HG02852 (cell line): ENCODE data around the gene MTA3.
A peak's percentile ranks its signal among the peaks of the same experiment; 100 is the strongest.
"Not testable (repeated sequence)": the region's sequence is repeated elsewhere in the genome, so short reads cannot be mapped to it uniquely, and the experiment has no call there.

Source experiments
- ATAC-seq: cut with Tn5 transposase; IDR thresholded peaks from one replicate; pipeline ENCODE4 v1.9.1; 2021; ENCODE audit warnings: mild to moderate bottlenecking, moderate library complexity; ENCODE audit not compliant: unreplicated experiment

Gene MTA3

GRCh38 chr2:42568401-42569115, at the start of gene MTA3:
MTA3 (plus strand) TSS chr2:42568632; CDS start chr2:42568746, 114 bp downstream.
- peak; percentile 35 for ATAC-seq

- no peak for ATAC-seq
These were observed 48.8 kb upstream of the MTA3 start for GRCh38 chr2:42519624-42520023.

GRCh38 chr2:42522035-42522434, 46.4 kb upstream of the MTA3 start:
- no peak for ATAC-seq

- no peak for ATAC-seq
These were observed 45.1 kb upstream of the MTA3 start for GRCh38 chr2:42523341-42523740.

GRCh38 chr2:42532397-42532796, 36.0 kb upstream of the MTA3 start:
- no peak for ATAC-seq

GRCh38 chr2:42537493-42537892, 30.9 kb upstream of the MTA3 start:
- no peak for ATAC-seq

GRCh38 chr2:42542871-42543270, 25.6 kb upstream of the MTA3 start:
- no peak for ATAC-seq

- no peak for ATAC-seq
These were observed 23.3 kb upstream of the MTA3 start for GRCh38 chr2:42545023-42545721.

- no peak for ATAC-seq
These were observed 22.5 kb upstream of the MTA3 start for GRCh38 chr2:42545841-42546390.

GRCh38 chr2:42547014-42547413, 21.4 kb upstream of the MTA3 start:
- peak; percentile 47 for ATAC-seq

- no peak for ATAC-seq
These were observed 20.8 kb upstream of the MTA3 start for GRCh38 chr2:42547446-42548295.

- no peak for ATAC-seq
These were observed 17.6 kb upstream of the MTA3 start for GRCh38 chr2:42550870-42551269.

- ATAC-seq: no peak
These were observed 14.0 kb upstream of the MTA3 start for GRCh38 chr2:42554392-42554791.

- no peak for ATAC-seq
These were observed 12.0 kb upstream of the MTA3 start for GRCh38 chr2:42556315-42556890.

- no peak for ATAC-seq
These were observed 11.1 kb upstream of the MTA3 start for GRCh38 chr2:42557306-42557705.

- ATAC-seq: no peak
These were observed 9.6 kb upstream of the MTA3 start for GRCh38 chr2:42558827-42559226.

GRCh38 chr2:42560133-42560532, 8.3 kb upstream of the MTA3 start:
- not testable (repeated sequence) for ATAC-seq

GRCh38 chr2:42560899-42561298, 7.5 kb upstream of the MTA3 start:
- ATAC-seq: no peak

- ATAC-seq: no peak
These were observed 5.8 kb upstream of the MTA3 start for GRCh38 chr2:42562474-42563144.

- ATAC-seq: no peak
These were observed 2.4 kb upstream of the MTA3 start for GRCh38 chr2:42566025-42566424.
